ENCODE data around the gene FGD5. TPM values are rescaled to one million over a fixed set of nuclear protein-coding genes. Genes with fewer than 3 reads are reported as not detected.

Gene FGD5
- total and polyA plus RNA-seq, 2 donors (not counting 1 experiment from before 2014, with no cell fraction given) = 0.03 to 0.50 TPM

- H2AFZ ChIP-seq (ENCODE audit: low read length) = no peak overlapping the region
- no peak overlapping the region for H3K27ac ChIP-seq (ENCODE audit: insufficient read depth, low read length)
- H3K4me1 ChIP-seq (ENCODE audit: control insufficient read depth, extremely low read depth, insufficient read depth, low read length) = no peaks in the 10 kb centered on the region
- no peaks in the 10 kb centered on the region for H3K9me3 ChIP-seq (ENCODE audit: control insufficient read depth, insufficient read depth, low read depth, low read length)
- H3K27me3 ChIP-seq (ENCODE audit: control insufficient read depth, insufficient read depth, low read length) = peaks cover 2% of the 10 kb centered on the region
- no peaks in the 10 kb centered on the region for H4K20me1 ChIP-seq (ENCODE audit: control insufficient read depth, extremely low read depth, insufficient read depth, low read length)
- no peak overlapping the region for H3K9ac ChIP-seq (ENCODE audit: insufficient read depth, low read length)
- no peak for DNase-seq (ENCODE audit: low read depth in 2 of 2)
- TF ChIP-seq CTCF (conservative IDR thresholded peaks at IDR 0.05 in 1 of 2, IDR thresholded peaks at IDR 0.05 in 1 of 2; ENCODE audit: low read depth in 1 of 2, low read length in 2 of 2) (no peak), EZH2 (IDR thresholded peaks at IDR 0.05; ENCODE audit: low read length, missing control alignments) (no peak)
- H3K4me3 ChIP-seq (replicated peaks in 1 of 4; ENCODE audit: control extremely low read depth in 1 of 4, insufficient read depth in 1 of 4, low read depth in 3 of 4, low read length in 4 of 4) = no peak overlapping the region
- no peaks in the 10 kb centered on the region for H3K36me3 ChIP-seq (ENCODE audit: control insufficient read depth, insufficient read depth, low read length)
- H3K4me2 ChIP-seq (ENCODE audit: extremely low read depth, insufficient read depth, low read length) = no peak overlapping the region
- no peaks in the 10 kb centered on the region for H3K79me2 ChIP-seq (ENCODE audit: control insufficient read depth, insufficient read depth, low read length)
These were observed 14.4 kb downstream of the FGD5 start for GRCh38 chr3:14832975-14833722.

GRCh38 chr3:14834121-14834520 lies 15.4 kb downstream of the FGD5 start:
- TF ChIP-seq CTCF (conservative IDR thresholded peaks at IDR 0.05 in 1 of 2, IDR thresholded peaks at IDR 0.05 in 1 of 2; ENCODE audit: low read depth in 1 of 2, low read length in 2 of 2) (no peak), EZH2 (IDR thresholded peaks at IDR 0.05; ENCODE audit: low read length, missing control alignments) (no peak)
- Histone ChIP-seq H4K20me1 (ENCODE audit: control insufficient read depth, extremely low read depth, insufficient read depth, low read length) (no peaks in the 10 kb centered on the region), H3K27me3 (ENCODE audit: control insufficient read depth, insufficient read depth, low read length) (peaks cover 2% of the 10 kb centered on the region)

GRCh38 chr3:14834807-14835466 lies 16.2 kb downstream of the FGD5 start:
- TF ChIP-seq CTCF (conservative IDR thresholded peaks at IDR 0.05 in 1 of 2, IDR thresholded peaks at IDR 0.05 in 1 of 2; ENCODE audit: low read depth in 1 of 2, low read length in 2 of 2) = no peak
- no peak for TF ChIP-seq EZH2 (IDR thresholded peaks at IDR 0.05; ENCODE audit: low read length, missing control alignments)
- Histone ChIP-seq H4K20me1 (ENCODE audit: control insufficient read depth, extremely low read depth, insufficient read depth, low read length) (no peaks in the 10 kb centered on the region), H3K4me1 (ENCODE audit: control insufficient read depth, extremely low read depth, insufficient read depth, low read length) (no peaks in the 10 kb centered on the region), H3K27ac (ENCODE audit: insufficient read depth, low read length) (no peak overlapping the region), H3K27me3 (ENCODE audit: control insufficient read depth, insufficient read depth, low read length) (peaks cover 2% of the 10 kb centered on the region), H2AFZ (ENCODE audit: low read length) (no peak overlapping the region), H3K9ac (ENCODE audit: insufficient read depth, low read length) (no peak overlapping the region), H3K4me2 (ENCODE audit: extremely low read depth, insufficient read depth, low read length) (no peak overlapping the region), H3K4me3 (replicated peaks in 1 of 4; ENCODE audit: control extremely low read depth in 1 of 4, insufficient read depth in 1 of 4, low read depth in 3 of 4, low read length in 4 of 4) (no peak overlapping the region), H3K79me2 (ENCODE audit: control insufficient read depth, insufficient read depth, low read length) (no peaks in the 10 kb centered on the region), H3K36me3 (ENCODE audit: control insufficient read depth, insufficient read depth, low read length) (no peaks in the 10 kb centered on the region), H3K9me3 (ENCODE audit: control insufficient read depth, insufficient read depth, low read depth, low read length) (no peaks in the 10 kb centered on the region)
- no peak for DNase-seq (ENCODE audit: low read depth in 2 of 2)

More at GRCh38 chr3:14834121-14834520, 15.4 kb downstream of the FGD5 start:
- Histone ChIP-seq H3K4me3 (replicated peaks in 1 of 4; ENCODE audit: control extremely low read depth in 1 of 4, insufficient read depth in 1 of 4, low read depth in 3 of 4, low read length in 4 of 4) (no peak overlapping the region), H2AFZ (ENCODE audit: low read length) (no peak overlapping the region), H3K27ac (ENCODE audit: insufficient read depth, low read length) (no peak overlapping the region), H3K79me2 (ENCODE audit: control insufficient read depth, insufficient read depth, low read length) (no peaks in the 10 kb centered on the region), H3K9me3 (ENCODE audit: control insufficient read depth, insufficient read depth, low read depth, low read length) (no peaks in the 10 kb centered on the region), H3K36me3 (ENCODE audit: control insufficient read depth, insufficient read depth, low read length) (no peaks in the 10 kb centered on the region), H3K4me2 (ENCODE audit: extremely low read depth, insufficient read depth, low read length) (no peak overlapping the region), H3K9ac (ENCODE audit: insufficient read depth, low read length) (no peak overlapping the region), H3K4me1 (ENCODE audit: control insufficient read depth, extremely low read depth, insufficient read depth, low read length) (no peaks in the 10 kb centered on the region)
- DNase-seq (ENCODE audit: low read depth in 2 of 2) = no peak
